DMS 273 (cell line): ENCODE measurements around the gene ZNF384.
A peak's percentile ranks its signal among the peaks of the same experiment; 100 is the strongest.

ENCODE experiments used
- DNase-seq: peaks from one replicate; lab custom pipeline; 2025; ENCODE audit not compliant: unreplicated experiment; lab: John Stamatoyannopoulos, UW

ZNF384 gene

DNA sequence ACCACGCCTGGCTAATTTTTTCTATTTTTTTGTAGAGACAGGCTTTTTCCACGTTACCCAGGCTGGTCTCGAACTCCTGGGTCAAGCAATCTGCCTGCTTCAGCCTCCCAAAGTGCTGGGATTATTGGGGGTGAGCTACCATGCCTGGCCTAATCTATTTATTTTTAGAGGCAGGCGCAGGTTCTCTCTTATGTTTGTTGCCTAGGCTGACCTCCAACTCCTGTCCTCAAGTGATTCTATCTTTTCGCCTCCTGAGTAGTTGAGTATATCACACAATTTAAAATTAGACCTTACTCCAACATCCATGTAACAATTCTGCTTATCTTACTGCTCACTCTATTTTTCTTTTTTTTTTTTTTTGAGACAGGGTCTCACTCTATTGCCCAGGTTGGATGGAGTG is 35.2 kb downstream of the ZNF384 start:
- DNase-seq, result no peak

DNA sequence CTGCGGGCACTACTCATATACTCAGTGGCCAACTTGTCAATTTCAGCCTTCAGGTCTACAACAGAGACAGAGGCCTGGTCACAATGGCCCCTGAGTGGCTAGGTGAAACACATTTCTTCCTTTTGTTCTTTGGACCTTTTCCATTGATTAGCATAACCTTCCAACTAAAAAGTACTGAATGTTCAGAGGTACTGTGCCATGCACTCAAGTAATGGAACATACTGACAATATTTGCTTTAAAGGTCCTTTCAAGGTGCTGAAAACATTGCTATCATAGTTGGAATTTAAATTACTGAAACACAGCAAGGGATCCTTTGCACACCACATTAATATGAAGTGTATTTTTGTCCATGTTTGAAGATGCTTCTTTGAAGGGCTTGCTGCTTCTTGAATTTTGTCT is 35.8 kb downstream of the ZNF384 start:
- DNase-seq, result no peak

DNA sequence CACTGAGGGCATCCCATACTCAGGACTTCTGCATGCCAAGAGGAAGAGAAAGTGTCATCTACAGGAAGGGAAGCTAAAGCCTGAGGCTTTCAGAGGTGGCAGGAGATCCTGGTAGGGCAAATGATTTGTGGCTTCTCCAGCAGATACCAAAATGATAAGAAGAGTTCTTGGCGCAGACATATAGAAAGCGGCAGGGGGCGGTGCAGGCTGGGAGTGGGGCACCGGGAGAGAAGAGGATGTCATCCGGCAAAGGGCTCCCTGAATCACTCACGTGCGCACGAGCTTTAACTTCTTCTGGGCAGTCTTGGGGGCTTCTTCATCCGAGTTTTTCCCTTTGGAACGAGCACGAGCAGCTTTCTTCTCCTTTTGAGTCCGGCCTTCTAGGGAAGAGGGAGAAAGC is 36.8 kb downstream of the ZNF384 start:
- no peak for DNase-seq

DNA sequence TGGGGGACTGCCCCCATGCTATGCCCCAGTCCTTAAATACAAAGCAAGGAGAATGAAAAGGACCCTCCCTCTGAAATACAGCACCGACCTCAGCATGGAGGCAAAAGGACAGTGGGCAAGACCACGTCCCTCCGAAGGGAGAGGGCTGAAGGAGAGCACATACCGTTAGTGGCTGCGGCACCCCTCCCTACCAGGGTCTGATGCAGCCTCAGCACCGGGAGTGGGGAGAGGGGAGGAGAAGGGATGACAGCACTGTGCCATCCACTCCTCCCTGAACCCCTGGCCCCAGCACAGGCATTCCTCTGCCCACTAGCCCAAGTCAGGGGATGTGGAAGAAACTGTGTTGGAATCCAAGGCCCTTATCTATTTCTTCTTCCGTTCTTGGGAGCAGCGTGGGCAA is 38.3 kb downstream of the ZNF384 start:
- no peak for DNase-seq

DNA sequence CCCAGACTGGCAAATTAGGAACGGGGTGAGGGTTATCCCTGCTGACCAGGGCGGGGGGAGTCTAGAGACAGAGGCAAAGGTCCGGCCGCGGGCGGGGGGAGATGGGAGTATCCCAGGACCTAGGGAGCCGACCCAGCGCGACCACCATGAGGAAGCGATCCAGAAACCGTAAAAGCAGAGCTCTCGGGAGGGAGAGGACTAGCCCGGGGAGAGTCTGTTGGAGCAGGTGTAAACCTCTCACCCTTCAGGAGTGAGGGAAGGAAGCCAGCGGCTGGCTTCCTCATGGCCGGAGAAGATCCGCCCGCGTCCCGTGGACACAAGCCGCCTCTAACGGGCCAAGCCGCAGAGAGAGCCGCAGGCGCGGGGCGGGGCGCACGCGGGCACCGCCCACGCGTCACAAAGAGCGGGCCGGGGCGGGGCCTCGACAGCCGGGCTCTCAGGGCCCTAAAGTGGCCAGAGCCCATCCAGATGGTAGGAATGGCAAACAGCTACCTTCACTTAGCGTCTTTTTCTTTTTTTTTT is 42.0 kb downstream of the ZNF384 start, which contains the start of gene ACRBP:
Gene ACRBP, minus strand, starts transcription at position 350 of the 522 bp plus-strand sequence. Its CDS starts 66 bp downstream, at position 284.
- no peak for DNase-seq

DNA sequence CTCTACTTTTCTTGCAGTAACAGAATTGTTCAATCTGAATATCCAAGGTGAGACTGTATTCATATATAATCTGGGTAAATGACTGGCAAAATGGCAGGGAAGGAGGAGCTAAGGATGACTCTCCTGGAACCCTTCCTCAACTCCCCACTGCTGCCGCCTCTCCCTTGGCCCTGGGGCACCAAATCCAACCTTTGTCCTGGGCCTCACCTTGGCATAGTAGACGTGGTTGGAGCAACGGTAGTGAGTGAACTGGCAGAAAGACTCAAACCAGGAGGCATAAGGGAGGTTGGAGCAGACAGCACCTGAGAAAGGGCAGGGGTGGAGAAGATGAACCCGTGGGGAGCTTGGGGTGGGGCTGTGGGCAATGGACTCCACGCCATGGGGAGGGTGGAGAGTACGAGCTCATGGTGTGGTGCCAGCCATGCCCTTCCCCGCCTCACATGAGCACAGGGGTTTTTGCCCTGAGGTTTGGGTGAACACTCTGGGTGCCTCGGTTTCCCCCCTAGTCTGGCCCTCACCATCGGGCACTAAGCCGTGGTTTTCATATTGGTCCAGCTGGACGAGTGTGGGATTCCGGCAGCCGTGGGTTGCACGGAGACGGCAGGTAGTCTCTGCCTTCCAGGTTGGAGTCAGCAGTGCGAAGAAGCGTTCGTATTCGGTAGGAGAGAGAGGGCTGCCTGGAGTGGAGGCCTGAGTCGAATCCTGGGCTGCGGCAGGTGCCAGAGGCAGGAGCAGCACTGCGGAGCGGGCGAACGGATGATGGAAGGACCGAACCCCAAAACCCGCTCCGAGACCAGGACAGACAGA is 42.7 kb downstream of the ZNF384 start:
- no peak for DNase-seq

DNA sequence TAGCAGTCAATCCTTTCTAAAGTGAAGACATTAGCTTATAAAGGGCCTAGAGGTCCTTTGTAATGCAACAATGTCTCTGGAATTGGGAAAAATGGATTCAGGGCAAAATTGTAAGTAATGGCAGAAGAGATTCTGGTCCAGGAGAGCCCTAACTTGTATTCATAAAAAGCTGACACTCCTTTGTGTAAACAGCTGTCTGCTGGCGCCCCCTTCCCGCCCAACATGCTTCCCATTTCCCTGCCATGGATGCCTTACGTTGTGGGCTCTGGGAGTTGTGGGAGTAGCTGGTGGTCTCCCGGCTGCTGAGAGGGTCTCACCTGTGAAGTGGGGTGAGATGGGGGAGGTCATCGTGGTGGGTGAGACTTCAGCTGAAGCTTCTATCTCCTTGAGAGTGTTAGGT is 44.3 kb downstream of the ZNF384 start:
- DNase-seq, result no peak

DNA sequence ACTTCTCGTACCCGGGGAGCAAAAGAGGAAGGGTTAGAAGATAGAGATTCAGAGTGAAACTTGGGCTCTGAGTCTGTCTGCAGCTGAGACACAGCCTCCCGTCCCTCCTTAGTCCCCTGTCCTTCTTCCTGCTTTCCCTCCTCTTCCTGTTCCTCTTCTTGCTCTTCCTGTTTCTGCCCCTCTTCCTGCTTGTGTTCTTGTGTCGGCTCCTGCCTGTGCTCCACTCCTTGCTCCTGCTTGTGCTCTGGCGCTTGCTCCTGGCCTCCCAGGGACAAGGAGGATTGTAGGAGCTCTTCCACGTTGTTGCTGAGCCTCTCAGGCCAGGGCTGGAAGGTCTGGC is 44.9 kb downstream of the ZNF384 start:
- DNase-seq, result no peak

DNA sequence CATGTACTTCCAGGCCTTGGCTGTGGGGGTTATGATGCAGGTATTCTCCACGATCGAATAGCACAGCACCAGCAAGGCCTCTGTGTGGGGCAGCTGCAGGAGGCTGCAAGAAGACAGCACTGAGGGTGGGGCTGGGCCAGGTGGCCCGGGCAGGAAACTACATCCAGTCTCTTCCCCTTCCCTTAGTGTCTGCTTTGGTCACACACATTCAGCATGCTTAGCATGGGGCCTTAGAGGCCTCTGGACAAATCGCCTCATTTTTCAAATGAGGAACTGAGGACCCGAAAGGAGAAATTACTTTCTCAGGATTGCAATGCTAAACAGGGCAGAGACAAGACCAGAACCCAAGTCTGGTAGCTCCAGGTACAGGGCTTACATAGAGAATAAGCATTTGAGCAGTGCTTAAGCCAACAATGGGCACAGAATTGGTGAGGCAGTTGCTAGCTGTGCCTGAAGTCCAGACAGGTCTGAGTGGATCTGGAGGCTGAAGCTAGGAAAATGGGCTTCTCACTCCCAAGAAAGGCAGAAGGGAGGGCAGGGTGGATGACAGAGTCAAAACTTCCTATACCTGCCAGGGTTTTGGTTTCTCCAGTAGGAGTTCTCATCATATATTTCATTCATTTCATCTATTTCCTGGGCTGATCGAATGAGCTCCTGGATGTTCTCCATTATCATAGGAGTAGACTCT is 45.5 kb downstream of the ZNF384 start:
- no peak for DNase-seq

DNA sequence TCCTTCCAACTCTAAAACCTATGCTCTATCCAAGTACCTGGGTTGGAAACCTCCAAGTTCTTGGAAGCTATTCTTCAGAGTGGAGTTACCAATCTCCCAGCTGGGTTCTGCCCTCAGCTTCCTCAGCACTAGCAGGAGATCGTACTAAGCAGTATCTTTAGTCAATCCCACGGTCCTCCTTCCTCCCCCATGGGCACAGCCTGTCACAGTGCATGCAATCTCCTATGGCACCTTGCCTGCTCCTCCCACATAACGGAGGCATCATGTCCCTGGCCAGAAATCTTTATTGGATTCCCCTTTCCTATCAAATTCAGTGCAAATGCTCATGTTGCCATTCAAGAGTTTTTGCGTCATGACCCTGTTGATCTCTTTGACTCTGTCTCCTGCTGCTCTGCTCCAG is 48.0 kb downstream of the ZNF384 start:
- DNase-seq, result no peak

DNA sequence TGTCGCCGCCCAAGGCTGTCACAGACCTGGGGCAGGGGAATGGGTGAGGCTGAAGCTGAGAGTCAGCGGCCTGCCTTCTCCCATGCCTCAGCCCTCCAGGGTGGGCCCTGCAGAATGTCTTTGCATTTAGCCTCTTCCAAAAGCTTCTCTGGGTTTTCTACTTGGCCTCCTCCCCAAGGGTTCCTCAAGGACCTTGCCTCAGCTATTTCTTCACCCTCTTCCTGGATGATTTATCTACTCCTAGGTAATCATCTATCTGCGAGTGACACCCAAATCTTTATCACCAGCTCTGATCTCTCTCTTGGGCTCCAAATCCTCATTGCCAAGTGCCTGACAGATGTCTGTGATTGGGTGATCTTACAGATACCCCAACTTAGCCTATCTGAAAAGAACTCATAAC is 48.7 kb downstream of the ZNF384 start:
- no peak for DNase-seq

DNA sequence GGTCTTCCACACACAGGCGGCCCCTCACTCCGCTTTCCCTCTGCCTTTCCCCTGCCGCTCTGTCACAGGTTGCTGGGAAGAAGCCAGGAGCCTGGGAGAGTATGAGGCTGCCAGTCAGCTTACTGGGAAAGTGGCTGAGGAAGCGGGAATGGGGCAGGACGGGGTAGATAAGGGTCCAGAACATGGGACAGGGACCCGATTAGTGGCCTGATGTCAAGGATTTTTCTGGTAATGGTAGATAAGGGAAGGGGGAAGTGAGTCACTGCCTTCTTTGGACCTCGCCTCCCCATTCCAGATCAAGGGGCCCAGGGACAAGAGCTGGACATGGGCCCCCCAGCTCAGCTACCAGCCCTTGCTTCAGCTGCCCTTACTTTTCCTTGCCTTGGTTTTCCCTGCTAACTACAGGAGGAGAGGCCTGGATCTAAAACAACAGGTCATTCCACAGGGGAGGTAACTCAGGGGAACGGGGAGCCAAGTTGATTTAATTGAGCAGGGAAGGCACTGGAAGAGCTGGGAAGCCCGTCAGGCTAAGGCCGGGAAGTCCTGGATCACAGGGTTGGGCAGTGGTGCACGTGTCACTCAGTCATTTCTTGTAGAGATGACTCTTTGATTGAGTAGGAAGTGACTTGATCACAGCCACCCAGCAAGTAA is 49.9 kb downstream of the ZNF384 start:
- no peak for DNase-seq

DNA sequence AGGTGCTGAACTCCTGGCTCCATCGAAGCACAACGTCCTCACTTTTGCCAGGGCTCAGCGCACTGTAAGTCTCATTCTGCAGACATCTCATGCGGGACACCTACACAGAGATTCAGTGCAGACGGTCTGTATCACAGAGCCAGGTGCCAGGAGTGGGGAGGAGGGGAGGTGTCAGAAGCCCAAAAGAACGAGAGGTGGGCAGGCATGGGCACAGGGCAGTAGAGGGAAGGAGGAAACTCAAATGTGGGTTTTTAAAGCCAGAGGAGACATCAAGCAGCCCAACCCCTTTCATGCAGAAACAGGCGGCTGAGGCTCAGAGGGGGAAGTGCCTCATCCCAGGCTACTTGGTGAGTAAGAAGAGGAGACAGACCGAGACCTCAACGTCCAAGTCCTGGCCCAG is 50.9 kb downstream of the ZNF384 start:
- DNase-seq, result no peak

DNA sequence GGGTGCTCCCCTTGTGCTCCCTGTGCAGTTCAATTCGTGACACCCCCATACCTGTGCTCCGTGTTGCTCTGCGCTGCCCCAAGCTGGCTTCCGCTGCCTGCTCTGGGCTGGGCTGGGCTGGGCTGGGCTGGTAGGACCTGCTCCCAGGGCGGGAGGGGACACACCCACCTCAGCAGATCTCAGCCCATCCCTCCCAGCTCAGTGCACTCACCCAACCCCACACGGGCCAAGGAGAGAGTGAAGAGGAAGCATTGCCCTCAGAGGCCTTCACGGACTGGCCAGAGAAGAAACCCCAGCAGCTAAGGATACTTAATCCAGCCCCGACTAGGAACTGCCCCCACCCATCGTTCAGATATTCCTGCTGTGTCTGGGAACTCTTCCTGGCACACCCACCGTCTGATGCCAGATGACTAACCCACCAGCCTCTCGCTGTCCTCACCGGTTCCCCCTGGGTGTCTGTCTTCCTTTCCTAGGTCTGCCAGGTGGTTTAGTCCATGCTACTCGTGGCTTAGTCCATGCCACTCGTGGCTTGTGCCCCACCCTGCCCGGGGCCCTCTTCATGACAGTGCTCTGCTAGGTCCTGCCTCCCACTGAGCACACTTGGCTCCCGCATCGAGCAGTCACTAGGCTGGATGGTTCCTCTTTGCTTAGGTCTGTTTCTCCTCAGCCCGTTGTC is 53.2 kb downstream of the ZNF384 start, which contains the start of gene LPAR5:
Gene LPAR5, minus strand, starts transcription at position 104 of the 676 bp plus-strand sequence. CDS start 14,711 bp downstream, outside the sequence.
- DNase-seq, result peak; percentile 21

DNA sequence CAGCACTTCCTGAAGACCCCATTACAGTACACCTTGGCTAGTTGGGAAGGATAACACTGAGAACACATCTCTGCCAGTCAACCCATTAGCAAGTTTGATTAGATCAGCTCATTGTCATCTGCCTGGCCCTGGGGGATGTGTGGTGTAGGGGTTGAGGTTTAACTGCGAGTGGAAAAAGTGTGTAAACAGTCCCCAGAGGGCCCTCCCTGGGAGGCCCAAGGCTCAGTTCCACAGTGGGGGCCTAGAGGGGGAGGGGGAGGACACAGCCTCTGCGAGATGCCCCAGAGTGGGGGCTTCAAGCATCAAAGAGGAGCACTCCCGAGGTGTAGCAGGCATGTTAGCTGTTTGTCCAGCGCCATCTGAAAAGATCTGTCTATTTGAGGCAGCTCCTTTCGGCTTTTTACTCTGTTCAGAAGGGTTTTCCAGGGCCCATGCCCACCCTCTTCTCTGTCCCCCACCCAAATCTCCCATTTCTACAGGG is 53.8 kb downstream of the ZNF384 start:
- no peak for DNase-seq

DNA sequence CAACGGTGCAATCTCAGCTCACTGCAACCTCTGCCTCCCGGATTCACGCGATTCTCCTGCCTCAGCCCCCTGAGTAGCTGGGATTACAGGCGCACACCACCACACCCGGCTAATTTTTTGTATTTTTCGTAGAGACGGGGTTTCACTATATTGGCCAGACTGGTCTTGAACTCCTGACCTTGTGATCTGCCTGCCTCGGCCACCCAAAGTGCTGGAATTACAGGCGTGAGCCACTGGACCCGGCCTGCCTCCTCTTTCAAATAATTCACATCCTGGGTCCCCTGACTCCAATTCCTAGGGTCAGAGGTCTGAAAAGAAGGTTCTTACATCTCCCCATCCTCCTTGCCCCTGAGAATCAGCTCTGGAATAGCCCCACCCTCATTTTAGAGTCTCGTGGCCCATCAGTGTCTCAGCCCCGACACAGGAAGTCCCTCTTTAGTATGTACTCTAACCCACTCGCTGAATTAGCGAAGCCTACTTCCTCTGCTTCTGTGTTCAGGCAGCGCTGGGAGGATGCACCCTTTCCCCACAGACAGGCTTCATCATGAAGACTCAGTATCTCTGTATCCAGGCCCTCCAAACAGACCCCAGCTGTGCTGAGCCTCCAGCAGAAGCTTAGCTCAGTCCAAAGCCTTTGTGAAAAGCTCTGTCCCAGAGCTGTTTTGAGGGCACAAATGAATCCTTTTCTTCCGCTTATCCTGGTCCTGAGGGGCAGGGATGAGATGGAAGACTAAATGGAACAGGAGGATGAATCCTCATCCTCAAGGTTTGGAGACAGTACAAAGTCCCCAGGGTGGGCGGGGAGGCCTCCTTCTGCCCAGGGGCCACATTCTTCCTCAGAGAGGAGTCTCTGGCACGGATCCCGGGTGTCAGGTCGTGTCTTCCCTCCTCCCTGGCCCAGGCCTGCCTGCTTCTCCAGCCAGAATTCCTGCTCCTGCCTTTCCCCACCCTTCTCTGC is 56.9 kb downstream of the ZNF384 start:
- DNase-seq, result peak; percentile 57

DNA sequence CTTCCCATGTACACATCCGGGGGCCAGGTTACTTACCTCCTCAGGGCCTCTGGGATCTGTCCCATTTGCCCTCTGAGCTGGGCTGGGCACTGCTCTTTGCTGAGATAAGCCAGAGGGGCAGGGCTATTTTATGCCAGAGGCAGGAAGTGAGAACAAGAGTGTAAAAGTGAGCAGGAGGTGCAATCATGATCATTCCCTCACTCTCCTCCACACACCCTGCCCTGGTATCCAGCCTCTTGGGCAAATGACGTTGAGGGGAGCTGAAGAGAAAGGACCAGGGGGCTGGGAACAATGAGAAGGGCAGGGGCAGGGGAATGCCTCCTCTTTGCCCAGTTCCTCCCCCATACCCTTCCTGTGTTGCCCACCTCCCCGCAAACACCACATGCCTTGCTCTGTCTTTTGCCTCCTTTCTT is 57.6 kb downstream of the ZNF384 start:
- DNase-seq, result no peak

DNA sequence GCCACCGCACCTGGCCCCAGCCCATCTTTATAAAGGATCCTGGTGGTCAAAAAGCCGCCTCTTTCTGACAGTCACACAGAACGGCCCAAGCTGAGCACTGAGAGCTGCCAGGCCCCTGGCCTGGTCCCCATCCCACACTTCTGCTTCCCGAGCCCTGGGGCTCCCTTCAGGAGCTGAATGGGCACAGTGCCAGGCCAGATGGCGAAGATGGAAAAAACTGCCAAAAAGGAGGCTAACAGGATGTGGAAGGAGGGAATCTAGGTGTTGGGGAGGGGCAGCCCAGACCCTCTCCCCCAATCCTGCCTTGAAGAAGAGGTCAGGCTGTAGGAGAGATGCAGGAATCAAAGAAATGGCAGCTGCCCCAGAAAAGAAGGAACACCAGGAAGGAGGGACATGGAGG is 58.4 kb downstream of the ZNF384 start:
- peak; percentile 81 for DNase-seq

DNA sequence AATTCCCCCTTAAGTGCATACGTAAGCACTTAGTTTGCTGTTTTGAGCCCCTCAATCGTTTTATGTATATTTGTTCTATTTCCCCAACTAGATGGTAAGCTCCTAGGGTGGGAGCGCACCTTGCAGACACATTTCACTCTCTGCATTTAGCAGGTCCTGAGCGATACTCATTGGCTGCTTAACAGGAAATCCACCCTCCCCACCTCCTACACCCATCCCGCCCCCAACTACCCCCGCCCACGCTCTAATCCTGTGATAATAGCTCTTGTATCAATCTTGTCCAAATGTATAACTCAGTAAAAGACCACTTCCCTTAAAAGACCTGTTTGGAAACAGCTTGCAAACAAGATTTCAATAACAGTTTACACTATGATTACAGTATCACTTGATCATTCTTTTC is 61.6 kb downstream of the ZNF384 start:
- no peak for DNase-seq
